Caco-2 (cell line): Measurements from ENCODE around the gene FXYD1. TPM values are rescaled to one million over a fixed set of nuclear protein-coding genes. Genes with fewer than 3 reads are reported as not detected.

Experiments used
- BruUV-seq: library from RNA; stranded (reverse); fragments of 400-500 nt; replicated peaks from 2 replicates; lab custom pipeline; 2021; lab: Mats Ljungman, UMichigan
- CTCF ChIA-PET: fragments of 300-600 bp; sonication (Branson Sonifier 250); formaldehyde crosslinking; loops from one replicate; lab custom pipeline; 2022; ENCODE audit warnings: antibody characterized with exemption; lab: Charles Lee
- POLR2A ChIA-PET: fragments of 300-600 bp; sonication (Branson Sonifier 250); formaldehyde crosslinking; loops from one replicate; lab custom pipeline; 2022; ENCODE audit warnings: antibody characterized with exemption; lab: Charles Lee
- DNase-seq, 2 experiments: peaks; one replicate each; pipeline versions ENCODE4 v3.0.0 to v3.0.0-alpha.2; 2020 to 2022
- H3K27me3 ChIP-seq: replicated peaks from 2 replicates; pipeline ENCODE4 v1.6.0; 2011; ENCODE audit warnings: low read length; ENCODE audit not compliant: control insufficient read depth, insufficient read depth
- H3K36me3 ChIP-seq: 2 replicates; pipeline ENCODE4 v1.5.1; 2011; ENCODE audit warnings: low read length; ENCODE audit not compliant: control insufficient read depth, insufficient read depth
- H3K4me1 ChIP-seq: fragments of 250-450 bp; sonication (Bioruptor Pico); 2 replicates; pipeline ENCODE4 v1.5.1; 2020; ENCODE audit warnings: mild to moderate bottlenecking
- H3K4me3 ChIP-seq: 2 replicates; pipeline ENCODE4 v1.5.1; 2011; ENCODE audit warnings: low read depth, mild to moderate bottlenecking, control low read depth, low read length
- H3K9me3 ChIP-seq: fragments of 250-450 bp; sonication (Bioruptor Pico); 2 replicates; pipeline ENCODE4 v1.5.1; 2020; ENCODE audit warnings: mild to moderate bottlenecking, moderate library complexity
- H3K27ac Mint-ChIP-seq: one replicate; pipeline ENCODE4 v1.8.0; 2022; ENCODE audit warnings: mixed read lengths; ENCODE audit not compliant: unreplicated experiment
- H3K27me3 Mint-ChIP-seq: one replicate; pipeline ENCODE4 v1.8.0; 2022; ENCODE audit warnings: mixed read lengths; ENCODE audit not compliant: insufficient read depth, unreplicated experiment
- H3K36me3 Mint-ChIP-seq: one replicate; pipeline ENCODE4 v1.8.0; 2022; ENCODE audit warnings: mild to moderate bottlenecking, mixed read lengths; ENCODE audit not compliant: insufficient read depth, unreplicated experiment
- H3K4me1 Mint-ChIP-seq: one replicate; pipeline ENCODE4 v1.8.0; 2022; ENCODE audit warnings: low read depth, mixed read lengths; ENCODE audit not compliant: unreplicated experiment
- H3K4me3 Mint-ChIP-seq: one replicate; pipeline ENCODE4 v1.8.0; 2022; ENCODE audit warnings: mild to moderate bottlenecking, moderate library complexity, mixed read lengths; ENCODE audit not compliant: unreplicated experiment
- H3K9me3 Mint-ChIP-seq: one replicate; pipeline ENCODE4 v1.8.0; 2022; ENCODE audit warnings: mixed read lengths; ENCODE audit not compliant: unreplicated experiment
- CTCF ChIP-seq, 2 experiments: fragments of 200-600 bp in 1 of 2; IDR thresholded peaks; 1 replicate in 1 of 2; 2 replicates in 1 of 2; pipeline versions ENCODE4 v1.5.1 to v1.8.0; 2011 to 2022; ENCODE audit warnings: antibody characterized with exemption in 1 of 2, control low read depth in 1 of 2, inconsistent platforms in 1 of 2, low read depth in 1 of 2, low read length in 1 of 2, mild to moderate bottlenecking in 1 of 2, moderate library complexity in 1 of 2; ENCODE audit not compliant: insufficient read depth in 1 of 2, severe bottlenecking in 1 of 2, unreplicated experiment in 1 of 2
- intact Hi-C: fragments of 100-400 bp; cut with micrococcal nuclease; formaldehyde crosslinking; loops from one replicate; pipeline ENCODE4 v1.10.0; 2022; ENCODE audit not compliant: unreplicated experiment
- total RNA-seq: library from RNA; stranded (reverse); gene quantifications from 2 replicates; pipeline ENCODE4 v1.2.3, GENCODE V29; 2022

FXYD1 gene
- total RNA-seq, 1 experiment from 2014 or later = not detected

DNA sequence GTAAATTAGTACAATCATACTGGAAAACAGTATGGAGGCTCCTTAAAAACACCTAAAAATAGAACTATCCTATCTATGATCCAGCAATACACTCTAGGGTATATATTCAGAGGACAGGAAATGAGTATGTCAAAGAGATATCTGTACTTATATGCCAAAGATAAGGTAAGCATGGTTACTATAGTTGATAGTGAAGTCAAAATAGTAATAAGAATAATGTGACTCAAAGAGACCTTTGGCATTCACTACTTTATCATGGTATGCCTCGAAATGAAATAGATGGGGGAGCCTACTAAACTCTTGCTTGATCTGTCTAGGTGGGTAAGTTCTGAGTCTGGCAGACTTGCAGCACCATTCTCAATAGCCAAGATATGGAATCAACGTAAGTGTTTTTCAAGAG lies 46.3 kb downstream of the FXYD1 start:
- H3K4me3 ChIP-seq = no peak overlapping the region
- no peak for DNase-seq
- Mint-ChIP-seq H3K36me3 (no peaks in the 10 kb centered on the region), H3K4me3 (no peak overlapping the region), H3K27me3 (peaks cover 6% of the 10 kb centered on the region), H3K4me1 (no peaks in the 10 kb centered on the region), H3K9me3 (no peaks in the 10 kb centered on the region), H3K27ac (no peak overlapping the region)
- no peaks in the 10 kb centered on the region for H3K36me3 ChIP-seq
- H3K27me3 ChIP-seq = no peaks in the 10 kb centered on the region
- H3K4me1 ChIP-seq = no peaks in the 10 kb centered on the region
- ChIA-PET POLR2A (no interaction called here), CTCF (no interaction called here)
- BruUV-seq = no TSS peak
- TF ChIP-seq CTCF (IDR thresholded peaks at IDR 0.05; ENCODE audit: insufficient read depth in 1 of 2, low read depth in 1 of 2, low read length in 1 of 2, severe bottlenecking in 1 of 2, unreplicated experiment in 1 of 2) = no peak
- 0 out of 2 replicates have a peak, but pooled peaks cover 3% of the 10 kb centered on the region for H3K9me3 ChIP-seq
- intact Hi-C loops = no loop called here

Other genes with a start within 250 kb of the FXYD1 start
- 5.2 and 5.6 TPM in 2 replicates for gene ZNF30, start 211.9 kb upstream of the FXYD1 start, total RNA-seq
- gene ZNF792, start 174.6 kb upstream of the FXYD1 start, total RNA-seq = 4.5 and 5.6 TPM in 2 replicates
- 110 and 132 TPM in 2 replicates for gene GRAMD1A, start 138.5 kb upstream of the FXYD1 start, total RNA-seq
- gene SCN1B, start 108.4 kb upstream of the FXYD1 start, total RNA-seq = 1.7 and 1.9 TPM in 2 replicates
- 20.8 and 21.1 TPM in 2 replicates for gene HPN, start 97.1 kb upstream of the FXYD1 start, total RNA-seq
- gene FXYD3, start 23.0 kb upstream of the FXYD1 start, total RNA-seq = 26.8 and 36.7 TPM in 2 replicates
- gene LGI4, start 3.8 kb upstream of the FXYD1 start, total RNA-seq = 0.37 and 0.43 TPM in 2 replicates
- gene FXYD7, start 4.4 kb downstream of the FXYD1 start, total RNA-seq = not detected in 2 replicates
- gene FXYD5, start 15.9 kb downstream of the FXYD1 start, total RNA-seq = 20.2 and 20.4 TPM in 2 replicates
- gene FAM187B, start 89.9 kb downstream of the FXYD1 start, total RNA-seq = not detected in 2 replicates
- 172 and 197 TPM in 2 replicates for gene LSR, start 110.2 kb downstream of the FXYD1 start, total RNA-seq
- gene USF2, start 130.1 kb downstream of the FXYD1 start, total RNA-seq = 105 and 108 TPM in 2 replicates
- not detected in 2 replicates for gene HAMP, start 143.7 kb downstream of the FXYD1 start, total RNA-seq
- 0.41 TPM in 1 of 2 replicates, not detected in the other for gene MAG, start 153.3 kb downstream of the FXYD1 start, total RNA-seq
- not detected in 2 replicates for gene CD22, start 190.4 kb downstream of the FXYD1 start, total RNA-seq
- not detected in 2 replicates for gene FFAR1, start 209.1 kb downstream of the FXYD1 start, total RNA-seq
- gene FFAR3, start 219.6 kb downstream of the FXYD1 start, total RNA-seq = not detected in 2 replicates
- not detected in 2 replicates for gene GPR42, start 232.2 kb downstream of the FXYD1 start, total RNA-seq